ENCODE results near the gene DIAPH3.
"Not testable (repeated sequence)": the region's sequence is repeated elsewhere in the genome, so short reads cannot be mapped to it uniquely, and the experiment has no call there.

DIAPH3 gene

GRCh38 chr13:60066226-60066625, 97.5 kb downstream of the DIAPH3 start:
- Histone ChIP-seq H3K4me1 (ENCODE audit: control insufficient read depth, low read length) (no peaks in the 10 kb centered on the region), H3K36me3 (ENCODE audit: control insufficient read depth, low read length) (no peaks in the 10 kb centered on the region), H4K20me1 (ENCODE audit: control insufficient read depth, insufficient read depth, low read depth, low read length) (no peaks in the 10 kb centered on the region), H3K9me3 (ENCODE audit: control insufficient read depth, insufficient read depth, low read length) (no peaks in the 10 kb centered on the region), H3K27me3 (ENCODE audit: control insufficient read depth, low read length) (no peaks in the 10 kb centered on the region), H3K9me2 (replicated peaks; ENCODE audit: control insufficient read depth, low read length) (no peaks in the 10 kb centered on the region), H3K79me2 (ENCODE audit: control insufficient read depth, low read length) (no peaks in the 10 kb centered on the region), H3K27ac (ENCODE audit: low read depth, low read length) (no peak overlapping the region), H3F3A (ENCODE audit: control insufficient read depth, insufficient read depth) (no peaks in the 10 kb centered on the region), H3K4me3 (ENCODE audit: low read length) (no peak overlapping the region), H3K4me2 (ENCODE audit: low read length) (no peak overlapping the region)
- no peak for TF ChIP-seq EZH2phosphoT487 (IDR thresholded peaks at IDR 0.05; ENCODE audit: borderline replicate concordance, low read length)

DNA sequence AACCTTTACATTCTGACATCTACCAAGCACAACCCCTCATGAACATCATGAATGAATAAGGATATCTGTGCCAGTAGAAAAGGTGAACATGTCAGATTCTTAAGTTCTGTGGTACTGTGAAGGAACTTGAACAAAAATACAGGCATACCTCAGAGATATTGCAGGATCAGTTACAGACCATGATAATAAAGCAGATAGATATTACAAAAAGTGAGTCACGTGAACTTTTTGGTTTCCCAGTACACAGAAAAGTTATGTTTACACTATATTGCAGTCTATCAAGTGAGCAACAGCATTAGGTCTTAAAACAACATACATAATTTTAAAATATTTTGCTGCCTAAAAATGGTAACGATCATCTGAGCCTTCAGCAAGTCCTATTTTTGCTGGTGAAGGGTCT, 101.2 kb downstream of the DIAPH3 start:
- Histone ChIP-seq H3K27ac (ENCODE audit: low read depth, low read length) (no peak overlapping the region), H3K4me1 (ENCODE audit: control insufficient read depth, low read length) (no peaks in the 10 kb centered on the region), H3K79me2 (ENCODE audit: control insufficient read depth, low read length) (no peaks in the 10 kb centered on the region), H3K4me2 (ENCODE audit: low read length) (no peak overlapping the region), H3F3A (ENCODE audit: control insufficient read depth, insufficient read depth) (no peaks in the 10 kb centered on the region), H4K20me1 (ENCODE audit: control insufficient read depth, insufficient read depth, low read depth, low read length) (no peaks in the 10 kb centered on the region), H3K36me3 (ENCODE audit: control insufficient read depth, low read length) (peaks cover 4% of the 10 kb centered on the region; the same call in 1 of the 2 replicates), H3K9me2 (replicated peaks; ENCODE audit: control insufficient read depth, low read length) (no peaks in the 10 kb centered on the region), H3K4me3 (ENCODE audit: low read length) (no peak overlapping the region), H3K9me3 (ENCODE audit: control insufficient read depth, insufficient read depth, low read length) (no peaks in the 10 kb centered on the region), H3K27me3 (ENCODE audit: control insufficient read depth, low read length) (no peaks in the 10 kb centered on the region)
- TF ChIP-seq, protein P1, sequence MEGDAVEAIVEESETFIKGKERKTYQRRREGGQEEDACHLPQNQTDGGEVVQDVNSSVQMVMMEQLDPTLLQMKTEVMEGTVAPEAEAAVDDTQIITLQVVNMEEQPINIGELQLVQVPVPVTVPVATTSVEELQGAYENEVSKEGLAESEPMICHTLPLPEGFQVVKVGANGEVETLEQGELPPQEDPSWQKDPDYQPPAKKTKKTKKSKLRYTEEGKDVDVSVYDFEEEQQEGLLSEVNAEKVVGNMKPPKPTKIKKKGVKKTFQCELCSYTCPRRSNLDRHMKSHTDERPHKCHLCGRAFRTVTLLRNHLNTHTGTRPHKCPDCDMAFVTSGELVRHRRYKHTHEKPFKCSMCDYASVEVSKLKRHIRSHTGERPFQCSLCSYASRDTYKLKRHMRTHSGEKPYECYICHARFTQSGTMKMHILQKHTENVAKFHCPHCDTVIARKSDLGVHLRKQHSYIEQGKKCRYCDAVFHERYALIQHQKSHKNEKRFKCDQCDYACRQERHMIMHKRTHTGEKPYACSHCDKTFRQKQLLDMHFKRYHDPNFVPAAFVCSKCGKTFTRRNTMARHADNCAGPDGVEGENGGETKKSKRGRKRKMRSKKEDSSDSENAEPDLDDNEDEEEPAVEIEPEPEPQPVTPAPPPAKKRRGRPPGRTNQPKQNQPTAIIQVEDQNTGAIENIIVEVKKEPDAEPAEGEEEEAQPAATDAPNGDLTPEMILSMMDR (IDR thresholded peaks at IDR 0.05; ENCODE audit: low read depth, low read length, poor library complexity, severe bottlenecking), result no peak
- no peak for TF ChIP-seq EZH2phosphoT487 (IDR thresholded peaks at IDR 0.05; ENCODE audit: borderline replicate concordance, low read length)

DNA sequence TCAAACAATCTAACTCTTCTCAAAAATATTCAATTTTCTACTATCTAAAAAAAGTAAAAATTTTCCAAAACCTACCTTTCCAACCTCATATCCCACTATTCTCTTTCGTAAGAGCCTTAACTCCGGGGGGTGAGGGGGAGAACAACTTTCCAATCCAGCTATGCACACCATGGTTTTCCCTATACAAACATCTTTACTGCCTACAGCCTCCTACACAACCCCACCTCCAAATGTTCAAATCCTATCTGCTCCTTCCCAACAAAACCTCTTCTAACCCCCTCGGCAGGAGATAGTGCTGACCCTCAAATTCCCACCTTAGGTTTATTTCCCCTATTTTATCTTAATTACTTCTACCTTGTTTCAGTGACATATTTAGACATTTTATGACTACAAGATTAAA, 102.0 kb downstream of the DIAPH3 start:
- Histone ChIP-seq H4K20me1 (ENCODE audit: control insufficient read depth, insufficient read depth, low read depth, low read length) (no peaks in the 10 kb centered on the region), H3K9me2 (replicated peaks; ENCODE audit: control insufficient read depth, low read length) (no peaks in the 10 kb centered on the region), H3K4me1 (ENCODE audit: control insufficient read depth, low read length) (no peaks in the 10 kb centered on the region), H3K79me2 (ENCODE audit: control insufficient read depth, low read length) (no peaks in the 10 kb centered on the region), H3K9me3 (ENCODE audit: control insufficient read depth, insufficient read depth, low read length) (no peaks in the 10 kb centered on the region), H3K36me3 (ENCODE audit: control insufficient read depth, low read length) (peaks cover 4% of the 10 kb centered on the region; the same call in 1 of the 2 replicates), H3K4me2 (ENCODE audit: low read length) (no peak overlapping the region), H3K27me3 (ENCODE audit: control insufficient read depth, low read length) (no peaks in the 10 kb centered on the region), H3K4me3 (ENCODE audit: low read length) (no peak overlapping the region), H3F3A (ENCODE audit: control insufficient read depth, insufficient read depth) (no peaks in the 10 kb centered on the region), H3K27ac (ENCODE audit: low read depth, low read length) (no peak overlapping the region)
- TF ChIP-seq EZH2phosphoT487 (IDR thresholded peaks at IDR 0.05; ENCODE audit: borderline replicate concordance, low read length), result no peak
- TF ChIP-seq, protein P1 (IDR thresholded peaks at IDR 0.05; ENCODE audit: low read depth, low read length, poor library complexity, severe bottlenecking), result no peak

DNA sequence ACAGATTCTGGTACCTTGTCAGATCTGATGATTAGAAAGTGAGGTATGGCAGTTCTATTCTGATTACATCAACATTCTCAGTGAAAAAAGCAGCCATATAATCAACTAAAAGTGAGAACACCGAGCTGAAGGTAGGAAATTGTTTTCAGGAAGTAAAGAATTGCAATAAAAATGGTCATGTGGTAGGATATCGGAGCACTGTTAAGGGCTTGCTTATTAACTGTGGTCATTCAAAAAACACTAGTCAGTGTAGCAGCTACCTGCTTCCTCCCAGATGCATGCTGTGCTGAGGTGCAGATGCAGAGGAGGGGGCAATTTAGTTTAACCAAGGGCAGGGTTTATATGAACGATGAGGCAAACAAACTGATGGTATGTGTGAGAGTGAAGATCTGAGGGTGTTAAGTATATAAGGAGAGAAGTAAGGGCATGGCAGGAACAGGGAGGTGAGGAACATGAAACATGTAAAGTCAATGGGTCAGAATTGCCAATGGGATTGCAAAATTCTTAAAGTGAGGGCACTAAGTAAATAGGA, 111.9 kb downstream of the DIAPH3 start:
- no peaks in the 10 kb centered on the region for H3K9me3 ChIP-seq (ENCODE audit: control insufficient read depth, insufficient read depth, low read length)
- no peaks in the 10 kb centered on the region for H3K27me3 ChIP-seq (ENCODE audit: control insufficient read depth, low read length)
- H3K27ac ChIP-seq (ENCODE audit: low read depth, low read length), result no peak overlapping the region
- no peaks in the 10 kb centered on the region for H3K4me1 ChIP-seq (ENCODE audit: control insufficient read depth, low read length)
- TF ChIP-seq EZH2phosphoT487 (IDR thresholded peaks at IDR 0.05; ENCODE audit: borderline replicate concordance, low read length), result no peak
- TF ChIP-seq, protein P1 (IDR thresholded peaks at IDR 0.05; ENCODE audit: low read depth, low read length, poor library complexity, severe bottlenecking), result no peak
- H3F3A ChIP-seq (ENCODE audit: control insufficient read depth, insufficient read depth), result no peaks in the 10 kb centered on the region
- H4K20me1 ChIP-seq (ENCODE audit: control insufficient read depth, insufficient read depth, low read depth, low read length), result no peaks in the 10 kb centered on the region
- H3K4me2 ChIP-seq (ENCODE audit: low read length), result no peak overlapping the region
- H3K79me2 ChIP-seq (ENCODE audit: control insufficient read depth, low read length), result no peaks in the 10 kb centered on the region
- no peak overlapping the region for H3K4me3 ChIP-seq (ENCODE audit: low read length)
- no peaks in the 10 kb centered on the region; the same call in 1 of the 2 replicates for H3K36me3 ChIP-seq (ENCODE audit: control insufficient read depth, low read length)
- no peaks in the 10 kb centered on the region for H3K9me2 ChIP-seq (replicated peaks; ENCODE audit: control insufficient read depth, low read length)

DNA sequence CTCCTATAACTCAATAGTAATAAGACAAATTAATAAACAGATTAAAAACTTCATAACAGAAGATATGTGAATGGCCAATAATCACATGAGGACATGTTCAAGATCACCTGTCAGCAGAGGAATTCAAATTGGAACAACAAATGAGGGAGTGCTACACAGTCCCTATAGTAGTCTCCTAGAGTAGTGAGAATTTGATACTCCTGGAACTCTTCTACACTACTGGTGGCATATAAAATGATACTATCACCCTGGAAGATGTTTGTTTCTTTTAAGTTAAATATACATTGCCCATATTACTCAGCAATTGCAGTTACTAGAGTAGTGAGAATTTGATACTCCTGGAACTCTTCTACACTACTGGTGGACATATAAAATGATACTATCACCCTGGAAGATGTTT, 115.4 kb downstream of the DIAPH3 start:
- H3K4me1 ChIP-seq (ENCODE audit: control insufficient read depth, low read length); H3F3A ChIP-seq (ENCODE audit: control insufficient read depth, insufficient read depth); H4K20me1 ChIP-seq (ENCODE audit: control insufficient read depth, insufficient read depth, low read depth, low read length); H3K9me2 ChIP-seq (replicated peaks; ENCODE audit: control insufficient read depth, low read length); H3K79me2 ChIP-seq (ENCODE audit: control insufficient read depth, low read length); H3K9me3 ChIP-seq (ENCODE audit: control insufficient read depth, insufficient read depth, low read length); H3K27ac ChIP-seq (ENCODE audit: low read depth, low read length); H3K36me3 ChIP-seq (ENCODE audit: control insufficient read depth, low read length); H3K4me2 ChIP-seq (ENCODE audit: low read length); H3K27me3 ChIP-seq (ENCODE audit: control insufficient read depth, low read length); H3K4me3 ChIP-seq (ENCODE audit: low read length): not testable (repeated sequence)

Measured in DOHH2 (cell line).